ENCODE results near the gene LAMA2.

DNA sequence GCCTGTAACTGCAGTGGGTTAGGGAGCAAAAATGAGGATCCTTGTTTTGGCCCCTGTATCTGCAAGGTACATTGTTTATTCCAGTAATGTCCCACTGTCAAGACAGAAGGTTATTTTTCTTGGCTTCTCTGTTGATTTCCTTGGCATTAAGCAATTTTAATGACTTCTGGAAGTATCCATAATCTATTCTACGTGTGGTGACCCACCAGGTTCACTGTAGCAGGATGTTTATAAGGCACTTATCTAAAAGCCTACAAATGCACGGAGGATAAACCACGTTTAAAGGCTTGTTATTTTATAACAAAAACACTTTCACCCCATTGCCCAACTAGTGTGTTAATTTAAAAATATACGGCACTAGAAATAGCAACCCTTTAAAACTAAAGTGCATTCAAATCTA lies 294.9 kb downstream of the LAMA2 start:
- TF ChIP-seq, protein P1, sequence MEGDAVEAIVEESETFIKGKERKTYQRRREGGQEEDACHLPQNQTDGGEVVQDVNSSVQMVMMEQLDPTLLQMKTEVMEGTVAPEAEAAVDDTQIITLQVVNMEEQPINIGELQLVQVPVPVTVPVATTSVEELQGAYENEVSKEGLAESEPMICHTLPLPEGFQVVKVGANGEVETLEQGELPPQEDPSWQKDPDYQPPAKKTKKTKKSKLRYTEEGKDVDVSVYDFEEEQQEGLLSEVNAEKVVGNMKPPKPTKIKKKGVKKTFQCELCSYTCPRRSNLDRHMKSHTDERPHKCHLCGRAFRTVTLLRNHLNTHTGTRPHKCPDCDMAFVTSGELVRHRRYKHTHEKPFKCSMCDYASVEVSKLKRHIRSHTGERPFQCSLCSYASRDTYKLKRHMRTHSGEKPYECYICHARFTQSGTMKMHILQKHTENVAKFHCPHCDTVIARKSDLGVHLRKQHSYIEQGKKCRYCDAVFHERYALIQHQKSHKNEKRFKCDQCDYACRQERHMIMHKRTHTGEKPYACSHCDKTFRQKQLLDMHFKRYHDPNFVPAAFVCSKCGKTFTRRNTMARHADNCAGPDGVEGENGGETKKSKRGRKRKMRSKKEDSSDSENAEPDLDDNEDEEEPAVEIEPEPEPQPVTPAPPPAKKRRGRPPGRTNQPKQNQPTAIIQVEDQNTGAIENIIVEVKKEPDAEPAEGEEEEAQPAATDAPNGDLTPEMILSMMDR (conservative IDR thresholded peaks at IDR 0.05; ENCODE audit: low read depth in 2 of 2): no peak
- TF ChIP-seq EZH2 (IDR thresholded peaks at IDR 0.05; ENCODE audit: low read depth, unreplicated experiment): no peak
- TF ChIP-seq JUNB (IDR thresholded peaks at IDR 0.05; ENCODE audit: unreplicated experiment): no peak
- TF ChIP-seq, protein P2, sequence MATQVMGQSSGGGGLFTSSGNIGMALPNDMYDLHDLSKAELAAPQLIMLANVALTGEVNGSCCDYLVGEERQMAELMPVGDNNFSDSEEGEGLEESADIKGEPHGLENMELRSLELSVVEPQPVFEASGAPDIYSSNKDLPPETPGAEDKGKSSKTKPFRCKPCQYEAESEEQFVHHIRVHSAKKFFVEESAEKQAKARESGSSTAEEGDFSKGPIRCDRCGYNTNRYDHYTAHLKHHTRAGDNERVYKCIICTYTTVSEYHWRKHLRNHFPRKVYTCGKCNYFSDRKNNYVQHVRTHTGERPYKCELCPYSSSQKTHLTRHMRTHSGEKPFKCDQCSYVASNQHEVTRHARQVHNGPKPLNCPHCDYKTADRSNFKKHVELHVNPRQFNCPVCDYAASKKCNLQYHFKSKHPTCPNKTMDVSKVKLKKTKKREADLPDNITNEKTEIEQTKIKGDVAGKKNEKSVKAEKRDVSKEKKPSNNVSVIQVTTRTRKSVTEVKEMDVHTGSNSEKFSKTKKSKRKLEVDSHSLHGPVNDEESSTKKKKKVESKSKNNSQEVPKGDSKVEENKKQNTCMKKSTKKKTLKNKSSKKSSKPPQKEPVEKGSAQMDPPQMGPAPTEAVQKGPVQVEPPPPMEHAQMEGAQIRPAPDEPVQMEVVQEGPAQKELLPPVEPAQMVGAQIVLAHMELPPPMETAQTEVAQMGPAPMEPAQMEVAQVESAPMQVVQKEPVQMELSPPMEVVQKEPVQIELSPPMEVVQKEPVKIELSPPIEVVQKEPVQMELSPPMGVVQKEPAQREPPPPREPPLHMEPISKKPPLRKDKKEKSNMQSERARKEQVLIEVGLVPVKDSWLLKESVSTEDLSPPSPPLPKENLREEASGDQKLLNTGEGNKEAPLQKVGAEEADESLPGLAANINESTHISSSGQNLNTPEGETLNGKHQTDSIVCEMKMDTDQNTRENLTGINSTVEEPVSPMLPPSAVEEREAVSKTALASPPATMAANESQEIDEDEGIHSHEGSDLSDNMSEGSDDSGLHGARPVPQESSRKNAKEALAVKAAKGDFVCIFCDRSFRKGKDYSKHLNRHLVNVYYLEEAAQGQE (IDR thresholded peaks at IDR 0.05; ENCODE audit: unreplicated experiment): no peak
- TF ChIP-seq EZH2phosphoT487 (IDR thresholded peaks at IDR 0.05; ENCODE audit: unreplicated experiment): no peak
- no peak for TF ChIP-seq POLR2AphosphoS5 (IDR thresholded peaks at IDR 0.05; ENCODE audit: low read depth)
- TF ChIP-seq CREB1 (CRISPR knock-in tag; IDR thresholded peaks at IDR 0.05; ENCODE audit: low read depth): no peak
- TF ChIP-seq, protein P3, sequence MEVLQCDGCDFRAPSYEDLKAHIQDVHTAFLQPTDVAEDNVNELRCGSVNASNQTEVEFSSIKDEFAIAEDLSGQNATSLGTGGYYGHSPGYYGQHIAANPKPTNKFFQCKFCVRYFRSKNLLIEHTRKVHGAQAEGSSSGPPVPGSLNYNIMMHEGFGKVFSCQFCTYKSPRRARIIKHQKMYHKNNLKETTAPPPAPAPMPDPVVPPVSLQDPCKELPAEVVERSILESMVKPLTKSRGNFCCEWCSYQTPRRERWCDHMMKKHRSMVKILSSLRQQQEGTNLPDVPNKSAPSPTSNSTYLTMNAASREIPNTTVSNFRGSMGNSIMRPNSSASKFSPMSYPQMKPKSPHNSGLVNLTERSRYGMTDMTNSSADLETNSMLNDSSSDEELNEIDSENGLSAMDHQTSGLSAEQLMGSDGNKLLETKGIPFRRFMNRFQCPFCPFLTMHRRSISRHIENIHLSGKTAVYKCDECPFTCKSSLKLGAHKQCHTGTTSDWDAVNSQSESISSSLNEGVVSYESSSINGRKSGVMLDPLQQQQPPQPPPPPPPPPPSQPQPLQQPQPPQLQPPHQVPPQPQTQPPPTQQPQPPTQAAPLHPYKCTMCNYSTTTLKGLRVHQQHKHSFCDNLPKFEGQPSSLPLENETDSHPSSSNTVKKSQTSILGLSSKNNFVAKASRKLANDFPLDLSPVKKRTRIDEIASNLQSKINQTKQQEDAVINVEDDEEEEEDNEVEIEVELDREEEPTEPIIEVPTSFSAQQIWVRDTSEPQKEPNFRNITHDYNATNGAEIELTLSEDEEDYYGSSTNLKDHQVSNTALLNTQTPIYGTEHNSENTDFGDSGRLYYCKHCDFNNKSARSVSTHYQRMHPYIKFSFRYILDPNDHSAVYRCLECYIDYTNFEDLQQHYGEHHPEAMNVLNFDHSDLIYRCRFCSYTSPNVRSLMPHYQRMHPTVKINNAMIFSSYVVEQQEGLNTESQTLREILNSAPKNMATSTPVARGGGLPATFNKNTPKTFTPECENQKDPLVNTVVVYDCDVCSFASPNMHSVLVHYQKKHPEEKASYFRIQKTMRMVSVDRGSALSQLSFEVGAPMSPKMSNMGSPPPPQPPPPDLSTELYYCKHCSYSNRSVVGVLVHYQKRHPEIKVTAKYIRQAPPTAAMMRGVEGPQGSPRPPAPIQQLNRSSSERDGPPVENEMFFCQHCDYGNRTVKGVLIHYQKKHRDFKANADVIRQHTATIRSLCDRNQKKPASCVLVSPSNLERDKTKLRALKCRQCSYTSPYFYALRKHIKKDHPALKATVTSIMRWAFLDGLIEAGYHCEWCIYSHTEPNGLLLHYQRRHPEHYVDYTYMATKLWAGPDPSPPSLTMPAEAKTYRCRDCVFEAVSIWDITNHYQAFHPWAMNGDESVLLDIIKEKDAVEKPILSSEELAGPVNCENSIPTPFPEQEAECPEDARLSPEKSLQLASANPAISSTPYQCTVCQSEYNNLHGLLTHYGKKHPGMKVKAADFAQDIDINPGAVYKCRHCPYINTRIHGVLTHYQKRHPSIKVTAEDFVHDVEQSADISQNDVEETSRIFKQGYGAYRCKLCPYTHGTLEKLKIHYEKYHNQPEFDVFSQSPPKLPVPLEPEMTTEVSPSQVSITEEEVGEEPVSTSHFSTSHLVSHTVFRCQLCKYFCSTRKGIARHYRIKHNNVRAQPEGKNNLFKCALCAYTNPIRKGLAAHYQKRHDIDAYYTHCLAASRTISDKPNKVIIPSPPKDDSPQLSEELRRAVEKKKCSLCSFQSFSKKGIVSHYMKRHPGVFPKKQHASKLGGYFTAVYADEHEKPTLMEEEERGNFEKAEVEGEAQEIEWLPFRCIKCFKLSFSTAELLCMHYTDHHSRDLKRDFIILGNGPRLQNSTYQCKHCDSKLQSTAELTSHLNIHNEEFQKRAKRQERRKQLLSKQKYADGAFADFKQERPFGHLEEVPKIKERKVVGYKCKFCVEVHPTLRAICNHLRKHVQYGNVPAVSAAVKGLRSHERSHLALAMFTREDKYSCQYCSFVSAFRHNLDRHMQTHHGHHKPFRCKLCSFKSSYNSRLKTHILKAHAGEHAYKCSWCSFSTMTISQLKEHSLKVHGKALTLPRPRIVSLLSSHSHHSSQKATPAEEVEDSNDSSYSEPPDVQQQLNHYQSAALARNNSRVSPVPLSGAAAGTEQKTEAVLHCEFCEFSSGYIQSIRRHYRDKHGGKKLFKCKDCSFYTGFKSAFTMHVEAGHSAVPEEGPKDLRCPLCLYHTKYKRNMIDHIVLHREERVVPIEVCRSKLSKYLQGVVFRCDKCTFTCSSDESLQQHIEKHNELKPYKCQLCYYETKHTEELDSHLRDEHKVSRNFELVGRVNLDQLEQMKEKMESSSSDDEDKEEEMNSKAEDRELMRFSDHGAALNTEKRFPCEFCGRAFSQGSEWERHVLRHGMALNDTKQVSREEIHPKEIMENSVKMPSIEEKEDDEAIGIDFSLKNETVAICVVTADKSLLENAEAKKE (CRISPR knock-in tag; IDR thresholded peaks at IDR 0.05): no peak
